Neural progenitor cell (in vitro differentiated cells): ENCODE data around the gene GRID1. TPM values are rescaled to one million over a fixed set of nuclear protein-coding genes. Genes with fewer than 3 reads are reported as not detected.

ENCODE experiments used
- DNase-seq: peaks from one replicate; pipeline ENCODE4 v3.0.0-alpha.2; 2016; ENCODE audit warnings: low spot score
- H2AFZ ChIP-seq: fragments of 200-600 bp; sonication (generic); replicated peaks from 2 replicates; pipeline ENCODE4 v1.6.1; 2016; ENCODE audit warnings: antibody characterized with exemption
- H3F3A ChIP-seq: fragments of 200-600 bp; sonication (generic); 2 replicates; pipeline ENCODE4 v1.6.1; 2016; ENCODE audit warnings: antibody characterized with exemption, low read depth
- H3K27ac ChIP-seq: fragments of 200-600 bp; sonication (generic); 2 replicates; pipeline ENCODE4 v1.5.1; 2016; ENCODE audit warnings: mild to moderate bottlenecking
- H3K27me3 ChIP-seq: fragments of 200-600 bp; sonication (generic); 2 replicates; pipeline ENCODE4 v1.6.1; 2016; ENCODE audit warnings: mild to moderate bottlenecking, moderate library complexity
- H3K36me3 ChIP-seq: fragments of 200-600 bp; sonication (generic); 2 replicates; pipeline ENCODE4 v1.5.1; 2016
- H3K4me1 ChIP-seq: fragments of 200-600 bp; sonication (generic); 2 replicates; pipeline ENCODE4 v1.6.1; 2016; ENCODE audit warnings: mixed run types
- H3K4me2 ChIP-seq: fragments of 200-600 bp; sonication (generic); 2 replicates; pipeline ENCODE4 v1.6.1; 2016
- H3K4me3 ChIP-seq: fragments of 200-600 bp; sonication (generic); 2 replicates; pipeline ENCODE4 v1.5.1; 2016
- H3K79me2 ChIP-seq: fragments of 200-600 bp; sonication (generic); 2 replicates; pipeline ENCODE4 v1.6.1; 2016; ENCODE audit warnings: low read depth
- H3K9ac ChIP-seq: fragments of 200-600 bp; sonication (generic); 2 replicates; pipeline ENCODE4 v1.6.1; 2016
- H3K9me3 ChIP-seq: fragments of 200-600 bp; sonication (generic); 2 replicates; pipeline ENCODE4 v1.5.1; 2016; ENCODE audit warnings: low read depth
- H4K20me1 ChIP-seq: fragments of 200-600 bp; sonication (generic); 2 replicates; pipeline ENCODE4 v1.6.1; 2016; ENCODE audit warnings: low read depth
- H3K27ac Mint-ChIP-seq: 3 replicates; pipeline ENCODE4 v1.8.0; 2021; ENCODE audit warnings: mixed read lengths
- H3K27me3 Mint-ChIP-seq: 2 replicates; pipeline ENCODE4 v1.8.0; 2022; ENCODE audit warnings: low read depth, mild to moderate bottlenecking, inconsistent platforms, moderate library complexity, mixed read lengths; ENCODE audit not compliant: insufficient read depth
- H3K36me3 Mint-ChIP-seq: 3 replicates; pipeline ENCODE4 v1.8.0; 2021; ENCODE audit warnings: mixed read lengths
- H3K4me1 Mint-ChIP-seq: 3 replicates; pipeline ENCODE4 v1.8.0; 2021; ENCODE audit warnings: mixed read lengths
- H3K4me3 Mint-ChIP-seq: 3 replicates; pipeline ENCODE4 v1.8.0; 2021; ENCODE audit warnings: mild to moderate bottlenecking, moderate library complexity, mixed read lengths
- H3K9me3 Mint-ChIP-seq: 3 replicates; pipeline ENCODE4 v1.8.0; 2020; ENCODE audit warnings: mixed read lengths
- EZH2 ChIP-seq: fragments of 200-600 bp; sonication (generic); IDR thresholded peaks from 2 replicates; pipeline ENCODE4 v1.6.1; 2017; ENCODE audit warnings: antibody characterized with exemption, mild to moderate bottlenecking, moderate library complexity
- EZH2phosphoT487 ChIP-seq: fragments of 200-600 bp; sonication (generic); IDR thresholded peaks from 2 replicates; pipeline ENCODE4 v1.6.1; 2017; ENCODE audit warnings: antibody characterized with exemption
- total RNA-seq: library from RNA; depleted of rRNA; stranded (reverse); fragments of >200 nt; gene quantifications from 2 replicates; pipeline ENCODE4 v1.2.3, GENCODE V29; 2015; ENCODE audit warnings: low replicate concordance
- TF ChIP-seq, protein P1 (sequence below): fragments of 200-600 bp; sonication (generic); IDR thresholded peaks from 2 replicates; pipeline ENCODE4 v1.5.1; 2017; ENCODE audit warnings: antibody characterized with exemption, mild to moderate bottlenecking

The GRID1 gene
- total RNA-seq, 1 donor from 2014 or later: not detected

DNA sequence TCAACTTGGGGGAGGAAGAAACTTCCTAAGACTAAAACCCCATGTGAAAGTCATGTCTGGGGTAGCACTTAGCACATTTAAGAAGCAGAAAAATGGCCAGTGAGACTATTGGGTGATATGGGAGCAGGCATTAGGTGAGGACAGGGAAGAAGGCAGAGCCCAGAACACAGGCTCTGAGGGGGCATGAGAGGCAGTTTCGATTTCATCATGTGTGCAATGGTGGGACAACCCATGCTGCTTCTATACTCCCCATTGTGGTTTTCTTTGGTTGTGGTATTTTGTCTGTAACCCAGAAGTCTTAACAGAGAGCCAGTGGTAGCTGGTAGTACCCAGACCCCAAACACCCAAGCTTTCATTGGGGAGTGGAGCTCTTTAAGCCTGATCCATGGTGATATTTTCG lies 752.0 kb downstream of the GRID1 start:
- TF ChIP-seq, protein P1, sequence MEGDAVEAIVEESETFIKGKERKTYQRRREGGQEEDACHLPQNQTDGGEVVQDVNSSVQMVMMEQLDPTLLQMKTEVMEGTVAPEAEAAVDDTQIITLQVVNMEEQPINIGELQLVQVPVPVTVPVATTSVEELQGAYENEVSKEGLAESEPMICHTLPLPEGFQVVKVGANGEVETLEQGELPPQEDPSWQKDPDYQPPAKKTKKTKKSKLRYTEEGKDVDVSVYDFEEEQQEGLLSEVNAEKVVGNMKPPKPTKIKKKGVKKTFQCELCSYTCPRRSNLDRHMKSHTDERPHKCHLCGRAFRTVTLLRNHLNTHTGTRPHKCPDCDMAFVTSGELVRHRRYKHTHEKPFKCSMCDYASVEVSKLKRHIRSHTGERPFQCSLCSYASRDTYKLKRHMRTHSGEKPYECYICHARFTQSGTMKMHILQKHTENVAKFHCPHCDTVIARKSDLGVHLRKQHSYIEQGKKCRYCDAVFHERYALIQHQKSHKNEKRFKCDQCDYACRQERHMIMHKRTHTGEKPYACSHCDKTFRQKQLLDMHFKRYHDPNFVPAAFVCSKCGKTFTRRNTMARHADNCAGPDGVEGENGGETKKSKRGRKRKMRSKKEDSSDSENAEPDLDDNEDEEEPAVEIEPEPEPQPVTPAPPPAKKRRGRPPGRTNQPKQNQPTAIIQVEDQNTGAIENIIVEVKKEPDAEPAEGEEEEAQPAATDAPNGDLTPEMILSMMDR: no peak
- TF ChIP-seq EZH2phosphoT487: no peak
- no peak for TF ChIP-seq EZH2
- peaks cover 7% of the 10 kb centered on the region for H3K27me3 Mint-ChIP-seq

DNA sequence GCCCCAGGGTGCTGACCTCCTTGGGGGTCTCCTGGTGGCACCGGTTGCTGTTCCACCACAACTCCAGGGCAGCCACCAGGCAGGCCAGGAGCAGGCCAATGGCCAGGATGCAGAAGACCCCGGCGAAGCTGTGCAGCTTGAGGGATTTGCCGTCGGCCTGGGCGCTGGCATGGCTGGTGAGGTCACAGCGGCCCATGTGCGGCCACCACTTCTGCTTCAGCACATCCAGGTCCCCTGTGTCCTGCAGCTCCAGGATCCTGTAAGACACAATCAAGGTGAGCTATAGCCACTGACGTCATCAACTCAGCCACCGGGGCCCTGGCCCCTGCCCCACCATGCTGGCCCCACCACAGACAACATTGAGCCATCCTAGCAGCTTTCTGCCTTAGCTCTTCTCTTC lies 753.2 kb downstream of the GRID1 start:
- no peaks in the 10 kb centered on the region for H3K4me1 ChIP-seq
- H3K9me3 Mint-ChIP-seq: peaks cover 2% of the 10 kb centered on the region
- peaks cover 7% of the 10 kb centered on the region for H3K27me3 Mint-ChIP-seq
- H3K27me3 ChIP-seq: no peaks in the 10 kb centered on the region
- no peak overlapping the region for H3K9ac ChIP-seq
- H3K79me2 ChIP-seq: no peaks in the 10 kb centered on the region
- H3K4me3 ChIP-seq: no peak overlapping the region
- no peaks in the 10 kb centered on the region for H3F3A ChIP-seq
- H3K36me3 ChIP-seq: no peaks in the 10 kb centered on the region
- no peak for DNase-seq
- H3K4me1 Mint-ChIP-seq: peaks cover 9% of the 10 kb centered on the region
- peaks cover 2% of the 10 kb centered on the region for H3K36me3 Mint-ChIP-seq
- TF ChIP-seq, protein P1: no peak
- TF ChIP-seq EZH2phosphoT487: no peak
- no peak for TF ChIP-seq EZH2
- H3K4me2 ChIP-seq: no peak overlapping the region
- no peaks in the 10 kb centered on the region for H3K9me3 ChIP-seq
- no peak overlapping the region for H3K27ac ChIP-seq
- H3K4me3 Mint-ChIP-seq: no peak overlapping the region
- H2AFZ ChIP-seq: no peak overlapping the region
- H4K20me1 ChIP-seq: no peaks in the 10 kb centered on the region
- peak overlapping the region; percentile 60 for H3K27ac Mint-ChIP-seq

More for the DNA sequence above, 752.0 kb downstream of the GRID1 start:
- Mint-ChIP-seq H3K27ac (no peak overlapping the region), H3K36me3 (no peaks in the 10 kb centered on the region), H3K4me3 (no peak overlapping the region), H3K9me3 (peaks cover 2% of the 10 kb centered on the region), H3K4me1 (peaks cover 7% of the 10 kb centered on the region)
- no peak for DNase-seq
- Histone ChIP-seq H3K4me3 (no peak overlapping the region), H3K9me3 (no peaks in the 10 kb centered on the region), H2AFZ (no peak overlapping the region), H3K36me3 (no peaks in the 10 kb centered on the region), H3K79me2 (no peaks in the 10 kb centered on the region), H3F3A (no peaks in the 10 kb centered on the region), H3K27me3 (no peaks in the 10 kb centered on the region), H3K9ac (no peak overlapping the region), H3K4me1 (no peaks in the 10 kb centered on the region), H3K4me2 (no peak overlapping the region), H4K20me1 (no peaks in the 10 kb centered on the region), H3K27ac (no peak overlapping the region)

DNA sequence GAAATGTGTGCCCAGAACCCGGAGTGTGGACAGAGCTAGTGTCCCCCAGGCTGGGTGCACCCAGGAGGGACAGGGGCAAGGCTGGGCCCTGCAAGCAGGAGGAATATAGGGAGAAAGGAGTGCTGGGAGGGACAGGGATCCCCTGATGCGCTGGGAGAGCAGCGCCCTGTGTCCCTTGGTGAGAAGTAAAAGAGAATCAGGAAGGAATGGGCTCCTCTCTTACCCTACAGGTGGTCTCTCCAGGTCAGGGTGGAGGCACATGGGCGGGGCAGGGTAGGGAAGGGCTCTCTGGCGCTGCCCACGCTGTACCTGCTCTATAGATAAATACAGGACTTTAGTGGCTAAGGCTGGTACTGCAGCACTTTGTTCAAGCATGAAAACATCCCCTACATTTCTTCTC lies 753.8 kb downstream of the GRID1 start:
- no peaks in the 10 kb centered on the region for H3K4me1 ChIP-seq
- H4K20me1 ChIP-seq: no peaks in the 10 kb centered on the region
- Mint-ChIP-seq H3K36me3 (peaks cover 3% of the 10 kb centered on the region), H3K27ac (no peak overlapping the region), H3K27me3 (peaks cover 4% of the 10 kb centered on the region), H3K4me1 (peaks cover 9% of the 10 kb centered on the region), H3K4me3 (no peak overlapping the region), H3K9me3 (peaks cover 2% of the 10 kb centered on the region)
- H3K27me3 ChIP-seq: no peaks in the 10 kb centered on the region
- no peak overlapping the region for H3K27ac ChIP-seq
- no peak overlapping the region for H2AFZ ChIP-seq
- no peak for TF ChIP-seq EZH2phosphoT487
- TF ChIP-seq, protein P1: peak; percentile 32
- no peaks in the 10 kb centered on the region for H3K9me3 ChIP-seq
- no peak overlapping the region for H3K9ac ChIP-seq
- H3F3A ChIP-seq: no peaks in the 10 kb centered on the region
- DNase-seq: no peak
- H3K4me2 ChIP-seq: no peak overlapping the region
- no peak overlapping the region for H3K4me3 ChIP-seq
- no peaks in the 10 kb centered on the region for H3K79me2 ChIP-seq
- no peaks in the 10 kb centered on the region for H3K36me3 ChIP-seq
